GM19438 (cell line): Measurements from ENCODE around the gene MTHFR.
"Not testable (repeated sequence)": the region's sequence is repeated elsewhere in the genome, so short reads cannot be mapped to it uniquely, and the experiment has no call there.

Source experiments
- ATAC-seq: cut with Tn5 transposase; IDR thresholded peaks from one replicate; pipeline ENCODE4 v1.9.1; 2021; ENCODE audit warnings: low read depth; ENCODE audit not compliant: unreplicated experiment

MTHFR gene

DNA sequence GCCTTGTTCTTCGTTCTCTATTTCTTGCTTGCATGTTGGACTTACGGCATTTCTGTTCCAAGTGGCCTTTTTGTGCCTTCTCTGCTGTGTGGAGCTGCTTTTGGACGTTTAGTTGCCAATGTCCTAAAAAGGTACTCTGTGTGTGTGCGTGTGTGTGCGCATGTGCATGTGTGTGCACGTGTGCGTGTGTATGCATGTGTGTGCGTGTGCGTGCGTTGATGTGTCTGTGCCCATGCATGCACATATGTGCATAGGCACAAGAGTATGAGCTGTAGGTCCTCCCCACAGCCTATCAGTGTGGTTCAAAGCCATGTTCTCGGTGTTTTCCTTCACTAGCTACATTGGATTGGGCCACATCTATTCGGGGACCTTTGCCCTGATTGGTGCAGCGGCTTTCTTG is 28.1 kb upstream of the MTHFR start:
- no peak for ATAC-seq

DNA sequence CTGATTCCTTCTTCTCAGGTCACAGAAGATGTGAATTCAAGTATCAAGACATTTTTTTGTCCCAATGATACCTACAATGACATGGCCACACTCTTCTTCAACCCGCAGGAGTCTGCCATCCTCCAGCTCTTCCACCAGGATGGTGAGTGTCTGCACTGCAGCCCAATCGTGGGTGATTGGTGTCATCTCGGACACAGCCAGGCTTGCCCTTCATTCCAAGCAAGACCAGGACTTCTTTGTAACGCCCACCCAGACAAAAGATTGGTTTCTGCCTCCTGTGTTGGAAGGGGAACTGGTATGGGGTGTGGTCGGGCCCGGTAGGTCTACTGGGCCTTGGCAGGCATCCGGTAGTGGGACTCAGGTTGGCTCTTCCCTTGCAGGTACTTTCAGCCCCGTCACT is 27.7 kb upstream of the MTHFR start:
- no peak for ATAC-seq

DNA sequence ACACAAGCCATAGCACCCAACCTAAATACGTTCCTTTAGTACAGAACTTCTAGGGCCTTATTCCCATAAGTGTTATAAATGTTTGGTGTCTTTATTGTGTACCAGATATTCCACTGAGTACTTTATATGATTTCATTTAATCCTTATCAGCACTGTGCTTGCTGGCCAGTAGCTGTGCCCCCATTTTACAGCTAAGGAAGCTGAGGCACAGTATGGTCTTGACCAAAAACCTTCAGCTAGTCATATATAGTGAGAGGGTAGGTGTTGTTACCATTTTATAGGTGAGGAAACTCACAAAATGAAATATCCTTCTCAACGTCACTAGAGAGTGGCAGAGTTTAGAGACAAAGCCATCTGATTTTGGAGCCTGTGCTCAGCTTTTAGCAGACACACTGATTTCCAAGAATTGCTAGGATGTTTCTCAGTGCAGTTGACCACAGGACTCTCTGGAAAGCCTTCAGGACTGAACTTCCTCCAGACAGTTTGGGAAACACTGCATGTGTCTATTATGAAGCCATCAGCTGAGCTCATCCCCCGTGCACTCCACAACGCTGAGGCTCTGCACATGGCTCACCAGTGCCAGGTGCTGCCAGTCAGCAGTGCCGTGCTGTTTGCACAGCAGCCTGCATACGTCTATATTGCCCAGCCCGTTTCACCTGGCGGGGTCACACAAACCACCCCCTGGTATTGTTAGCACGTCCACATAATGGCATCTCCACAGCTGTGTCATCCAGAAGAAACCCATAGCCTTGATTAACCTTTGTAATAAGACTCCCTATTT is 26.4 kb upstream of the MTHFR start:
- ATAC-seq = no peak

DNA sequence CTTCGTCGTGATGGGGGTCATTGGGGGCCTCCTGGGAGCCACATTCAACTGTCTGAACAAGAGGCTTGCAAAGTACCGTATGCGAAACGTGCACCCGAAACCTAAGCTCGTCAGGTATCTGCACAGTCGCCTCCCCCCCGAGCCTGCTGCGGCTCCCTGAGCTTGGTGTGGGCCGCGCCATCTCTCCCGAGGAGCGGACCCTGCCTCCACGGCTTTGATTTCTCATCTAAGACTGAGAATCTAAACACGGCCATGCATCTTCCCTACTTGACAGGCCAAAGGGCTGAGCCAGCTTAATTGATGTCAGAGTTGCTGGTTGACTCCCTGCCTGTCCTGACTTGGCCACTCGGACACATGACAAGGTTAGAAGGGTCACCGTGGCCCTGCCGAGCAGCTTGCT is 22.7 kb upstream of the MTHFR start:
- no peak for ATAC-seq

DNA sequence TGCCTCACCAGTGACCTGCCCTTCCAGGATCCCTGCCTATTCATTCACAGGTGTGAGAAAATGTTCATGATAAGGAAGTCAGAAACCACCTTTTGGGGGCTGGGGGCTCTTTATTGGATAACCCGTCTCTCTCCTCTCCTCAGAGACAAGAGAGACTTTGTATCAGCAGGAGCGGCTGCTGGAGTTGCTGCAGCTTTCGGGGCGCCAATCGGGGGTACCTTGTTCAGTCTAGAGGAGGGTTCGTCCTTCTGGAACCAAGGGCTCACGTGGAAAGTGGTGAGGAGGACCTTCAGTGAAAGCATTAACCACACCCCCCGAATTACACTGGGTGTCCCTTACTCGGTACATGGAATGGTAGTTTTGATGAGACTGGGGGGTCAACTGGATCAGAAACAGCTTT is 21.2 kb upstream of the MTHFR start:
- no peak for ATAC-seq

DNA sequence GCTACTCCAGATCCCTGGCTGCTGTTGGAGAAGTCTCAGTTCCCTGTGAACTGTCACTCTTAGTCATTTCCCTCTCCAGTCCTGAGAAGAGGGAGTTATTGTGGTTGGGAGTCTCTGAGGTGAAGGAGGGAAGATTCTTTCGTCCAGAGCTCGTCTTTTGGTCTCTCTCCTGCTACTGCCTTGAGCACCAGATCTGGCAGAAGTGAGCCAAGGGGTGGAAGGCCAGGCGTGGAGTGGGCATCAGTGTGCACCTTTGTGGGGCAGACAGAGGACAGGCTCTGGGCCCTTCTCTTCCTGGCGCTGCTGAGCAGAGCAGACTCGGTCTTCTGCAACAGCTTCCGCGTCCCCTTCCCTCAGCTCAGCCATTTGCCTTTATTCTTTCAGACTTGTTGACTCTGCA is 19.4 kb upstream of the MTHFR start:
- ATAC-seq = no peak

DNA sequence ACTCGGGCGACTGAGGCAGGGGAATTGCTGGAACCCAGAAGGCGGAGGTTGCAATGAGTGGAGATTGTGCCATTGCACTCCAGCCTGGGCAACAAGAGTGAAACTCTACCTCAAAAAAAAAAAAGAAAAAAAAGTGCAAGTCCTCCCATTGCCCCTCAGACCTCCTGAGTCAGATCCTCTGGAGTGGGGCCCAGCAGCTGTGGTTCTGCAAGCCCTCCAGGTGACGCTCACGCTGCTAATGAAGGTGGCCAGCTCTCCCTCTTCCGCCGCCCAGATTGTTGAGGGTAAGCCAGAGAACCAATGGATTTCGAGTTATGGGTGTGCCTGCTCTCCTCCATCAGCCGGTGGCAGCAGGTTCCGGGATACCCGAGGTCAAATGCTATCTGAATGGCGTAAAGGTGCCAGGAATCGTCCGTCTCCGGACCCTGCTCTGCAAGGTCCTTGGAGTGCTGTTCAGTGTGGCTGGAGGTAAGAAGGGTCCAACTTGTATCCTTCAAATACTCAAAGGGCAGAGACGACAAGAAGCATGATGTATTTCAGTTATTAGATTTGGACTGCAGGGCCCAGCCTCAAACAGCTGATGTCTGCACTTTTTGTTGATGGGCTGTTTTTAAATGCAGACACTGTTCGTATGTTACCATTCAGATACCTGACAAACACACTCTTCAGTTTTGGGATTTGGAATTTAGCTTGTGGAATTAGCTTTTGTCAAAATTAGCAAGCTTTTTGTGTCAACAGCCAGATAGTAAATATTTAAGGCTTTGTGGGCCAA is 17.8 kb upstream of the MTHFR start:
- no peak for ATAC-seq

DNA sequence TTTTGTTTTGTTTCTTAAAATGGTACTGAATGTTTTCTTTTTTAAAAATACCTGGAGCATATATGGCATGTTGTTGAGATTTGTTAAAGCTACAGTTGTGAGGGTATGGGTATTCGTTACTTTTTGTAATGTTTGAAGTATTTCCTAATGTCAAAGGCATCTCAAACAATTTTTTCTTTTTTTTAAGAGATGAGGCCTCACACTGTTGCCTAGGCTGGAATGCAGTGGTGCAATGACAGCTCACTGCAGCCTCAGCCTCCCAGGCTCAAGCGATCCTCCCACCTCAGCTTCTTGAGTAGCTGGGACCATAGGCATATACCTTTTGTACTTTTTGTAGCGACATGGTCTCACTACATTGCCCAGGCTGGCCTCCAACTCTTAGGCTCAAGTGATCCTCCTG is 16.3 kb upstream of the MTHFR start:
- no peak for ATAC-seq

DNA sequence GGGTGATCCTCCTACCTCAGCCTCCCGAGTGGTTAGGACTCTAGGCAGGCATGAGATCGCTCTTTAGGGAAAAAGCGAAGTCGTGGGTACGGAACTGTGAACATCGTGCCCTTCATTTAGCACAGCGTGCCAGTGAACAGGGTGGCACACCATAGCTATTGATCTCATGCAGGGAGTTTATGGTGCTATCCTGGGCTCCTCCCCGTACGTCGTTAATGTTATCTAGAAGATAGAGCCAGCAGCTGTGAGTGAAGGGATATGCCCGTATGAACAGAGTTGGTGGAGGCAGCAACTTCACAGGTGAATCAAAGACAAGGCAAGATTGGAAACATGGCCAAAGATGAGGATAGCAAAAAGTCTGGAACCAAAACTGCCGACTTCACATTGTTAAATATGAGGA is 11.4 kb upstream of the MTHFR start:
- no peak for ATAC-seq

DNA sequence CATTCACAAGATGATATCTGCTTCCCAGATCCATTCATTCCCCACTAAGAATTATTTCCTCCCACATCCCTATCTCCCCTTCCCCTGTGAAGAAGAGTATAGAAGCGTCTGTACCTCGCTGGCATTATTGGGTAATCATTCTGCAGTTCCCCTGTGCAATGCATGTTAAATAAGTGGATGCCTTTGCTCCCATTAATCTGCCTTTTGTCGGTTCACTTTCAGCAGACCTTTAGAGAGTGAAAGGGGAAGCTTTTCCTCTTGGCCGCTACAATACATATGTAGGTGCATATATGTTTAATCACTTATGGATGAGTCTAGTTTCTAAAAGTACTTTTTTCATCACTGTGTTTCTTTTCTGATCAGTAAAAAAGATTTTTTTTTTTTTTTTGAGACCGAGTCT is 7.3 kb upstream of the MTHFR start:
- no peak for ATAC-seq

DNA sequence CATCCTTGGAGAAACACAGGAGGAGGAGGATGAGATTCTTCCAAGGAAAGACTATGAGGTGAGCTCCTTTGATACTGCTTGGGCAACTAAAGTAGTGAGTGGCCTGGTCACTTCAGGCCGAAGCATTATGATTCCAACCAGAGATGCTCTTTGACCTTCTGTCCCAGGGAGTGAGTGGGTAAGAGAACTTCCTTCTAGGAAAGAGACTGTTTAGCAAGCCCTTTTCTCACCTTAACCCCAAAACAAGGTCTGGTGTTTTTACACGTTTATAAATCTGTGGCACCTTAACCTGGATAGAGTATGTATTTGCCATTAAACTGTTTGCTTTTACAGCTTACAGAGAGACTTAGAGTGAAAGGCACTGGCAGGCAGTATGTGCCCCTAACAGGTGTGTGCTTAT is 1.4 kb upstream of the MTHFR start:
- ATAC-seq = no peak

DNA sequence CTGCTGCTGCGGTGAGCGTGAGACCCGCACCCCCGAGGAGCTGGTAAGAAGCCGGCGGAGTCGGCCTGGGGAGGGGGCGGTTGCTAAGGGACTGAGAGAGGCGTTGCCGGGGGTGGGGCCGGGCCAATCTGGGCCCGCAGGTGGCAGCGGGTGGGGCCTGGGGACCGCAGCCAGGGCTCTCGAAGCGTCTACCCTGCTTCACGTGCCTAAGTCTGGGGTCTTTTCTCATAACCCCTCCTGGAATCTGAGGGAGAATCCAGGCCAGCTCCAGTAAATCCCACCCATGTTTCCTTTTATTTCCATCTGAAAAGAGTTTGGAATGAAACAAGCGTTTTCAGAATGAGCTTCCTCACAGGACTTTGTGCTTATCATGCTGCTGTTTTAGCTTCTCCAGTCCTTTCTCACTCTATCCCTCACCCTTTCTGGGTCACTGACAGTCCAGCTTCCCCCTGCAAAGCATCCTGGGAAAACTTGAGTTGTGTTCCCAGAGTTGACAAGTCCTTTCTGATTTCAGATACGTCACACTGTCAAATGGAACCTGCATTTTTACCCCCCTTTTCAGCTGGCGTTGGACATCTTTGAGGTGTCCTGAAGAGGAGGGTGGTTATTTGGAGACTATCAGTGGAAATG is 658 bp upstream of the MTHFR start:
- peak; percentile 37 for ATAC-seq

DNA sequence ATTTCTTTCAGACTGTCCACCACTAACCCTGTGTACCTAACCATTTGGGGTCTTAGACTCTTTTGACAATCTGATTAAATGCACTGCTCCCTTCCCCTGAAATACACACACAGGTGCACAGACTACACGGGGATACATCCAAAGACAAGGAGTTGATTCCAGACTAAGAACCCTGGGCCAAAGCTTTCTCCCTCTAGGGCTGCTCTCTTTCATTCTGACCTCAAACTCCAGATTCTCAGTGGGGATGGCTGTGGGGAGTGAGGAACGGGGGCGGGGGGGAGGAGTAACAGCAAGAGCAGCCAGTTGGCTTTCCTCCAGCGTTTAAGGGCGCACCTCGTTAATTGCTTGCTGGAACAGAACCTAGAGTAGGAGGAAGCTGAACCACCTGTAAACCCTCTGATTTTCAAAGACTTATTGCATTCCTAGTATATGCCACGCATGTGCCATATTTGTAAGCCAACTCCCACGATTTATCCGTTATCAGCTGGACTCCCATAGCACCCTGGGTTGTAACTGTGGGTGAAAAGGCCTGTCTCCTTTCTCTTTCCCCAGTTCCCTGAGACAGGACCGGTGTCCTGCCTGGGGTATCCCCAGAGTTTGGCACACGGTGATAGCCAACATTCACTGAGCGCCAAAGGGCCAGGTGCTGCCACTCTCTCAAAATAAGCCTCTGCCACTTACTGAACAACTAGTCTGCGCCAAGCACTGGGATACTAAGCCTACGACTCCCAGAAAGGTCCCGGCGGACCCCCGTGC is 920 bp downstream of the MTHFR start:
- ATAC-seq = no peak

DNA sequence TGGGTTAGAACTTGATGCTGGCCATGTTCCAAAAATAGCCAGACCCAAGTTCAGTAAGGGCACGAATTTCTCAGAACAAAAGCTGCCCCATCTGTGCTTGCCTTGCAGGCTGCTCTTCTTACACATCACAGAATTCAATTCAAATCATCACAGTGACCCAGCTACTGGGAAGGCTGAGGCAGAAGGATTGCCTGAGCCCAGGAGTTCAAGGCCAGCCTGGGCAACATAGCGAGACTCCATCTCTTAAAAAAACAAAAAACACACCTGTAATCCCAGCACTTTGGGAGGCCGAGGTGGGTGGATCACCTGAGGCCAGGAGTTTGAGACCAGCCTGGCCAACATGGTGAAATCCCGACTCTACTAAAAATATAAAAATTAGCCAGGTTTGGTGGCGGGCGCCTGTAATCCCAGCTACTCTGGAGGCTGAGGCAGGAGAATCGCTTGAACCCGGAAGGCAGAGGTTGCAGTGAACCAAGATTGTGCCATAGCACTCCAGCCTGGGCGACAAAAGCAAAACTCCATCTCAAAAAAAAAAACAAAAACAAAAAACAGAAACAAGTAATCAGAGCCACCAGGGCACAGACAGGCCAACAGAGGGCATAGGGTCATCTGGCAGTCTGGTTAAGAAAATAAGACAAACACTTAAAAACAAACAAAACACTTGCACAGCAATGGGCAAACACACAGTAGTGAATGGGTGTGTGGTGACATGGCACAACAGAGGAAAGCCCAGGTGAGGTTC is 1.7 kb downstream of the MTHFR start:
- ATAC-seq = not testable (repeated sequence)

DNA sequence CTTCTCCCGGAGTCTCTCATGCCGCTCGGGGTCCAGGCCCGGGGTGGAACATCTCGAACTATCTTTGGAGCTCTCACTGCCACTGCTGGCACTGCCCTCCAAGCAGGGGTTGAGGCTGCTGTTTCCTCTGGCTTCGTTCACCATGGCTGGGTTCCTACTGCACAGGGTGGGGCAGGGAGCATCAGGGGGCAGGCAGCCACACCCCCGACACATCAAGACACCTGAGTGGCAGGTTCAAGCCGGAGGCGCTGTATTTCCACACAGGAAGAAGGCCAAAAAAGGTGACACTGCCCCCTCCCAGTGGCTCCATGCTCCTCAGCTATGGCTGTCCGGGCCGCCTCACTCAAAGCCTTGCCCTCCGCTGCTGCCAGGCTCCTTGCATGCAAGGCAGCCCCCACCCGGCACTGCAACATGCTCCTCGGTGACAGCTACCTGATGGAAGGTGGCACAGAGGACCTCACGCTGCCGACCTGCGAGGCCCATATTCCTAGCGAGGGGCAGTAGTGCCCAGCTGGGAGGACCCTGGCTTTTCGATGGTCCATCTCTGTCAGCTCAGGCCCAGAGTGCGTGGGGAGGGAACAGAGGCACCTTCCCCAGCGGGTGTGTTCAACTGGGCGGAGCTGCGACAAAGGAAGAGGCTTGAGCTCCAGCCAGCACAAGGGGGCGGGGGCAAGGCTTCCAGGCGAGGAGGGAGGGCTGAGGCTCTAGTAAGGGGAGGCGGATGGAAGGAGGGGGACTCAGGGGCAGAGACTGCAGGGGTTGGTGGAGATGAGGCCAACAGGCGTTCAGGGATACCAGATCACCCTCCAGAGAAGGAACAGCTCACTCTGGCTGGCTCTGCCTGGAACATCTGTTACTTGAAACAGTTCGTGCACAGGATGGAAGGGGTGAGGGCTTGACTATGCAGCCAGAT is 2.5 kb downstream of the MTHFR start:
- peak; percentile 27 for ATAC-seq

DNA sequence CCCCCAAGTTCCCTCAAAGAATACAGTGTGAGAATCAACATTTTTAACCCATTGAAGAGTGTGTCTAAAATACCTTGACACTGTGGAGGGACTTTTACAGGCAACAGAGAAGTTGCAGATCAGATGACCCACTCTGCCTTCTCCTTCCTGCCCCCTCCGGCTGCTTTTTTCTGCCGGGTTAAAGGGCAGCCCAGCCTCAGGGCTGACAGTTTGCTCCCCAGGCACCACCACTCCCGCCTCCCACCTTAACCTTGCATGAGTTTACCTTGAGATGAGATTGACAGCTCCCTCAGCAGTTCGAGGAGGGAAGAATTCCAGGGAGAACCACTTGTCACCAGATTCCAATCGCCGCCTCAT is 3.2 kb downstream of the MTHFR start:
- ATAC-seq = no peak

DNA sequence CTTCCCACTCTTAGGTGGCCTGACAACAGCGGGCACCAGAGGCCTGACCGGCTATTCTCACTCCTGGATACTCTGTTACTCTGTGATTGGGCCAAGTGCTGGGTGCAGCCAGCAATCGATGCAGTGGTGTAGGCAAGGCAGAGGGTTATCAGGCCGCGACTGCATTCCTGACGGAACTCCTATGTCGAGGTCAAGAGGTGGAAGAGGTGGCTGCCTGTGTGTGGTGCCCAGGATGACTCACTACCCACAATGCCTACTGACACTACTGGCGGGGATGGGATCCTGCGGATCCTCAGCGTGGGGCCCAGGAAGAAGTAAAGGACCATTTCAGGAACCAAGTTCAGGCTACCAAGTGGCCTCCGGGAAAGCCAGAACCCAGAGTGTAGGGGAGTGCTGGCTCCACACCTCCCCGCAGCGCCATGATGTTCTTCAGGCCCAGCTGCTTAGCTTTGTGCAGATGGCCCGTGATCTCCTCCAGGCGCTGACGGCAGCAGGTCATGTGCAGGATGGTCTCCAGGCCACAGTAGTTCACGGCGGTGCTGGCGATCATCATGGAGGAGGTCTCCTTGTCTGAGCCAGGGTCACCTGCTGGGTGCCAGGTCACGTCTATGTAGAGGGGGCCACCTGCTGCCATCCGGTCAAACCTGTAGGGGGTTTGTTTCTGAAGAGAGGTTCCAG is 4.9 kb downstream of the MTHFR start:
- no peak for ATAC-seq

DNA sequence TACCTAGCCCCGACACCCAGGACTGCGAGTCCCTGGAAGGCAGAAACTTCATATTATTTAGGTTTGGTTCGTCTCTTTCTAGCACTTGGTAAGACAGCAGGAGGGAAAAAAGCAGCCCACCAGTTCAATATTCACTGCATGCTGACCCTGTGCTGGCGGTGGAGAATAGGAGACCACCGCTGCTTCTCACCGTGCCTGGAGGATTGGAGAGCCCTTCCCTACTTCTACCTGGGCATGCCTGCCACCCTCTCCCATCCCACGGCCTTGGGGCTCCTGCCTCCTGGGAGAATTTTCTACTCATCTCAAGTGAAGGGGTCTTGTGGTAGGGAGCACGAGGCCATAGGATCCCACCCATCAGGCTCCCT is 5.4 kb downstream of the MTHFR start:
- no peak for ATAC-seq

DNA sequence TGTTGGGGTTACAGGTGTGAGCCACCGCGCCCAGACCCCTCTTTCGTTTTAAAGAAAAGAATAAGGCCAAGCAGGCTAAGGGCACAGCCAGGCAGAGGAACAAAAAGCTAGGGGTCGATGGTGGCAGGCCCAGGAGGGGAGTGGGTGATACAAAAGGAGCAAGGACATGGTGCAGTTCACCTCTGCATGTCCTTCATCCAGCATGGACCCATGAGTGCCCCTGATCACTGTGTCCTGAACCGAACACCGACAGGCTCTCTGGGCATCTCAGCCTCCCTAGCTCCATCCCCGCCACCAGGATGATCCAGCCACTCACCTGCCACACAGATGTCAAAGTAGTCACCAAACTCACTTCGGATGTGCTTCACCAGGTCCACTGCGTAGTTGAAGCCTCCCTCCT is 5.9 kb downstream of the MTHFR start:
- no peak for ATAC-seq
